IMR-90 (cell line): ENCODE measurements around the gene SMLR1. TPM values are rescaled to one million over a fixed set of nuclear protein-coding genes. Genes with fewer than 3 reads are reported as not detected.

Experiments used
- ATAC-seq: fragments of 200-7000 bp; cut with Tn5 transposase; 2 replicates; pipeline ENCODE4 v1.9.1; 2020; ENCODE audit warnings: low read depth, mild to moderate bottlenecking, moderate library complexity
- BruUV-seq: library from RNA; stranded (reverse); fragments of 400-500 nt; replicated peaks from 2 replicates; lab custom pipeline; 2021; lab: Mats Ljungman, UMichigan
- CTCF ChIA-PET: fragments of 300-600 bp; formaldehyde crosslinking; extraction: SDS; loops from one replicate; lab custom pipeline; 2021; ENCODE audit warnings: antibody characterized with exemption; lab: Yijun Ruan, JAX
- POLR2A ChIA-PET: fragments of 300-600 bp; sonication (Branson Sonifier 250); formaldehyde crosslinking; loops from one replicate; lab custom pipeline; 2022; ENCODE audit warnings: antibody characterized with exemption; ENCODE audit not compliant: unreplicated experiment; lab: Charles Lee
- DNase-seq: peaks from one replicate; pipeline ENCODE4 v3.0.0; 2013
- H2AFZ ChIP-seq: replicated peaks from 2 replicates; pipeline ENCODE3; 2013; ENCODE audit warnings: low read length, mild to moderate bottlenecking; ENCODE audit not compliant: poor library complexity
- H2AK5ac ChIP-seq: 2 replicates; pipeline ENCODE4 v1.6.1; 2013; ENCODE audit warnings: low read depth, low read length, inconsistent platforms
- H2AK9ac ChIP-seq: replicated peaks from 2 replicates; pipeline ENCODE3; 2013; ENCODE audit warnings: mild to moderate bottlenecking, low read depth, low read length, moderate library complexity; ENCODE audit not compliant: poor library complexity
- H2BK120ac ChIP-seq: 2 replicates; pipeline ENCODE4 v1.6.1; 2013; ENCODE audit warnings: low read depth, low read length, inconsistent platforms
- H2BK15ac ChIP-seq: 3 replicates; pipeline ENCODE4 v1.6.1; 2013; ENCODE audit warnings: low read depth, low read length, inconsistent platforms
- H2BK20ac ChIP-seq: 2 replicates; pipeline ENCODE4 v1.6.1; 2013; ENCODE audit warnings: low read depth, mild to moderate bottlenecking, inconsistent platforms, low read length, moderate library complexity
- H2BK5ac ChIP-seq: 2 replicates; pipeline ENCODE4 v1.6.1; 2013; ENCODE audit warnings: mild to moderate bottlenecking, low read depth, low read length, inconsistent platforms; ENCODE audit not compliant: poor library complexity, severe bottlenecking
- H3K14ac ChIP-seq: replicated peaks from 2 replicates; pipeline ENCODE4 v1.6.1; 2013; ENCODE audit warnings: low read depth, low read length, inconsistent platforms
- H3K18ac ChIP-seq: 2 replicates; pipeline ENCODE4 v1.6.1; 2013; ENCODE audit warnings: low read depth, low read length, control low read depth
- H3K23ac ChIP-seq: 2 replicates; pipeline ENCODE4 v1.6.1; 2013; ENCODE audit warnings: low read depth, low read length, inconsistent platforms
- H3K27ac ChIP-seq: 2 replicates; pipeline ENCODE4 v1.5.1; 2013; ENCODE audit warnings: mild to moderate bottlenecking, control low read depth, low read length; ENCODE audit not compliant: insufficient read depth
- H3K27me3 ChIP-seq: 2 replicates; pipeline ENCODE4 v1.6.1; 2013; ENCODE audit warnings: low read length; ENCODE audit not compliant: control insufficient read depth, insufficient read depth
- H3K36me3 ChIP-seq: 2 replicates; pipeline ENCODE4 v1.6.1; 2013; ENCODE audit warnings: low read length, mixed read lengths; ENCODE audit not compliant: control insufficient read depth, insufficient read depth
- H3K4ac ChIP-seq: 2 replicates; pipeline ENCODE4 v1.6.1; 2013; ENCODE audit warnings: low read depth, low read length, inconsistent platforms
- H3K4me1 ChIP-seq: 2 replicates; pipeline ENCODE4 v1.6.1; 2013; ENCODE audit warnings: low read length, mixed read lengths; ENCODE audit not compliant: control insufficient read depth, insufficient read depth
- H3K4me2 ChIP-seq: 2 replicates; pipeline ENCODE4 v1.6.1; 2013; ENCODE audit warnings: low read depth, mild to moderate bottlenecking, control low read depth, low read length, moderate library complexity
- H3K4me3 ChIP-seq: 2 replicates; pipeline ENCODE4 v1.5.1; 2013; ENCODE audit warnings: low read depth, mild to moderate bottlenecking, control low read depth, low read length, moderate library complexity; ENCODE audit not compliant: insufficient read depth
- H3K56ac ChIP-seq: 2 replicates; pipeline ENCODE4 v1.6.1; 2013; ENCODE audit warnings: low read length, inconsistent platforms; ENCODE audit not compliant: insufficient read depth; ENCODE audit errors: extremely low read depth
- H3K79me1 ChIP-seq, 2 experiments: 2 replicates each; pipeline ENCODE4 v1.6.1; 2013; ENCODE audit warnings: low read length in 2 of 2, inconsistent platforms in 1 of 2, low read depth in 1 of 2
- H3K9ac ChIP-seq: 2 replicates; pipeline ENCODE4 v1.6.1; 2013; ENCODE audit warnings: low read depth, low read length, control low read depth
- H3K9me1 ChIP-seq: 2 replicates; pipeline ENCODE4 v1.6.1; 2013; ENCODE audit warnings: low read length, inconsistent platforms; ENCODE audit not compliant: insufficient read depth
- H3K9me3 ChIP-seq: 2 replicates; pipeline ENCODE4 v1.6.1; 2013; ENCODE audit warnings: low read length; ENCODE audit not compliant: control insufficient read depth, insufficient read depth
- H4K20me1 ChIP-seq: 2 replicates; pipeline ENCODE4 v1.6.1; 2013; ENCODE audit warnings: low read length, inconsistent platforms; ENCODE audit not compliant: insufficient read depth
- H4K5ac ChIP-seq: 2 replicates; pipeline ENCODE4 v1.6.1; 2013; ENCODE audit warnings: mild to moderate bottlenecking, low read depth, low read length, control low read depth
- H4K8ac ChIP-seq, 2 experiments: 2 replicates each; pipeline ENCODE4 v1.6.1; 2013; ENCODE audit warnings: low read depth in 2 of 2, low read length in 2 of 2, control low read depth in 1 of 2, inconsistent platforms in 1 of 2
- H4K91ac ChIP-seq: 2 replicates; pipeline ENCODE4 v1.6.1; 2013; ENCODE audit warnings: low read depth, low read length, inconsistent platforms; ENCODE audit not compliant: insufficient read depth
- CEBPB ChIP-seq: IDR thresholded peaks from 2 replicates; pipeline ENCODE4 v1.6.1; 2012; ENCODE audit warnings: low read depth, low read length, improper control_type of control experiment
- CHD1 ChIP-seq: IDR thresholded peaks from 2 replicates; pipeline ENCODE4 v1.6.1; 2012; ENCODE audit warnings: low read depth, low read length, improper control_type of control experiment
- FOS ChIP-seq: fragments of 150-350 bp; IDR thresholded peaks from 2 replicates; pipeline ENCODE4 v1.6.1; 2016; ENCODE audit warnings: low read depth, low read length
- MAFK ChIP-seq: IDR thresholded peaks from 2 replicates; pipeline ENCODE4 v1.6.1; 2012; ENCODE audit warnings: low read depth, low read length, improper control_type of control experiment
- MAZ ChIP-seq: IDR thresholded peaks from 2 replicates; pipeline ENCODE4 v1.6.1; 2012; ENCODE audit warnings: low read depth, mild to moderate bottlenecking, low read length, improper control_type of control experiment, moderate library complexity, borderline replicate concordance
- MXI1 ChIP-seq: IDR thresholded peaks from 2 replicates; pipeline ENCODE4 v1.6.1; 2012; ENCODE audit warnings: low read depth, mild to moderate bottlenecking, low read length, moderate library complexity, borderline replicate concordance
- NFE2L2 ChIP-seq: fragments of 150-350 bp; IDR thresholded peaks from 2 replicates; pipeline ENCODE4 v1.6.1; 2016; ENCODE audit warnings: low read depth, mild to moderate bottlenecking, low read length
- POLR2A ChIP-seq: IDR thresholded peaks from 2 replicates; pipeline ENCODE4 v1.6.1; 2012; ENCODE audit warnings: mild to moderate bottlenecking, low read depth, low read length
- RAD21 ChIP-seq: IDR thresholded peaks from 2 replicates; pipeline ENCODE4 v1.6.1; 2012; ENCODE audit warnings: low read length, improper control_type of control experiment
- RFX5 ChIP-seq: IDR thresholded peaks from 2 replicates; pipeline ENCODE4 v1.8.0; 2012; ENCODE audit warnings: low read depth, mild to moderate bottlenecking, low read length, moderate library complexity
- SMC3 ChIP-seq: fragments of 150-350 bp; IDR thresholded peaks from 2 replicates; pipeline ENCODE4 v1.6.1; 2016; ENCODE audit warnings: low read depth, mild to moderate bottlenecking, antibody characterized with exemption, low read length, moderate library complexity
- WGBS, 2 experiments: methylation state at CpG; one replicate each; pipeline versions ENCODE4 v1.1.5 to v1.1.7; 2013; ENCODE audit warnings: missing lambda C conversion rate in 2 of 2; ENCODE audit not compliant: insufficient read length in 1 of 2; ENCODE audit errors: extremely low coverage in 2 of 2; 5-methylcytosine and 5-hydroxymethylcytosine counted together
- dilution Hi-C: fragments of 300-500 bp; cut with HindIII; formaldehyde crosslinking; loops from one replicate; pipeline ENCODE4 v1.14.3; 2018; ENCODE audit warnings: low sequenced_read_pairs; ENCODE audit not compliant: unreplicated experiment
- in situ Hi-C: fragments of 300-500 bp; cut with MboI; formaldehyde crosslinking; loops from 3 replicates; pipeline ENCODE4 v1.14.3; 2019; ENCODE audit warnings: low sequenced_read_pairs, inconsistent platforms, mixed read lengths
- intact Hi-C: fragments of 100-400 bp; cut with micrococcal nuclease; formaldehyde crosslinking; loops from 2 replicates; pipeline ENCODE4 v1.10.0; 2022
- polyA plus RNA-seq, 3 experiments: library from polyadenylated mRNA; depleted of rRNA; stranded (reverse); fragments of >200 nt; gene quantifications; 2 replicates each; pipeline ENCODE4 v1.2.3, GENCODE V29; 2012; ENCODE audit warnings: low replicate concordance in 1 of 3
- total RNA-seq: library from RNA; depleted of rRNA; stranded (reverse); fragments of >200 nt; gene quantifications from 2 replicates; pipeline ENCODE4 v1.2.3, GENCODE V29; 2012
- TF ChIP-seq, protein P1 (sequence below): conservative IDR thresholded peaks from 2 replicates; pipeline ENCODE4 v1.5.1; 2012; ENCODE audit warnings: mild to moderate bottlenecking, low read depth, low read length, improper control_type of control experiment
- TF ChIP-seq, protein P2 (sequence below): fragments of 150-350 bp; IDR thresholded peaks from 2 replicates; pipeline ENCODE4 v1.6.1; 2017; ENCODE audit warnings: mild to moderate bottlenecking, antibody characterized with exemption, low read length, low read depth
- TF ChIP-seq, protein P3 (sequence below): fragments of 150-350 bp; IDR thresholded peaks from 2 replicates; pipeline ENCODE4 v1.6.1; 2016; ENCODE audit warnings: low read depth, mild to moderate bottlenecking, low read length, moderate library complexity, borderline replicate concordance

SMLR1 gene
- total and polyA plus RNA-seq, 2 of the 4 experiments (the other 2 are of a cell fraction) = not detected

DNA sequence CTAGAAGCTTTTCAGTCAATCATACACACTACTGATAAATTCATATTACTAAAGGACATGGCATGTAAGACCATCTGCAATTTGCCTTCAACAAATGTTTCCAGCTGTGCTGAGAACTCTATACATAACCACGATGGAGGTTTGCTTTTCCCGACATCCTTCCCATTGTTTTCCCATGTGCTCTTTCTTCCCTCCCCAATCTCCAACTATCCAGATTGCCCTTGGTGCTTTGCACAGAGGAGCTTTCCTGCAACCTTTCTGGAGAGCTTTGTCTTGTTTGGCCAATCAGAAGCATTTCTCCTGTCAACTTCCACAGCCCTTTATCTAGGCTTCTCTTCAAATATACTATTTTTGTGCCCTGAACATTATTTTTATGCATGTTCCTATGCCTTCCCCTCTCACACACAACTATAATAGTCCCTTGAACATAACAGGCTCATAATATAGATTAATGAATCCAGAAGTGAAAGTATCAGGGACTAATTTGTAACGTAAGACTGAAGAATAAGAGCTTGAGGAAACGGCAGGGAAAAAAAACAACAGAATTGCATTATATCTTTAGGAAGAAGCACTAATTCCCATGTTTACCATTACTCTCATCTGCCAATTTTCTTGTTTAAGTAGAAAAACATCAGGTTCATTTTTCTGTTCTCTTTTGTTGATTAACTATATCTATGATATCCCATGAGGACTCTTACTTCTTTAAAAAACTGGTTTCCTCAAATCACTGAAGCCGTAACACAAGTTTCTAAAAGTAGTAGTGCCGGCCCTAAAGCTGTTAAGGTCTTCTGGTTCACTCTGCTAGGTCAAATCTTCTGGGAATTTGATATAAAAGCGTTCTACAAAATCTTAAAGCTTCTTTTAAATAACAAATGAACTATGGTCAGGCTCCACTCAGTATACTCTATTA lies 20.1 kb downstream of the SMLR1 start:
- 0 out of 2 replicates have a peak, but pooled peaks cover under 1% of the 10 kb centered on the region for H4K20me1 ChIP-seq
- no peak overlapping the region for H2BK20ac ChIP-seq
- BruUV-seq = no TSS peak
- no peak overlapping the region for H2AK5ac ChIP-seq
- no peak overlapping the region for H2AK9ac ChIP-seq
- peaks cover 9% of the 10 kb centered on the region for H3K9me1 ChIP-seq
- H3K27ac ChIP-seq = no peak overlapping the region
- H3K27me3 ChIP-seq = no peaks in the 10 kb centered on the region
- H3K18ac ChIP-seq = no peak overlapping the region
- no peak overlapping the region for H4K91ac ChIP-seq
- H3K4ac ChIP-seq = no peak overlapping the region
- no peak overlapping the region for H3K56ac ChIP-seq
- DNase-seq (no peak), ATAC-seq (no peak)
- no peak overlapping the region for H4K5ac ChIP-seq
- no peak overlapping the region for H3K23ac ChIP-seq
- 86% methylated on average over 1 of the region's 7 CpGs; no CpG with 5 or more reads in 1 of the 2 experiments for WGBS, 2 experiments
- no peak overlapping the region for H3K4me3 ChIP-seq
- intact Hi-C loops (no loop called here), dilution Hi-C loops (no loop called here), in situ Hi-C loops (loop anchor here (10.0 kb wide), 1 partner anchor 532 kb away; no protein-coding TSS in a partner anchor)
- no peak overlapping the region for H2BK120ac ChIP-seq
- H3K14ac ChIP-seq = no peak overlapping the region
- H2BK15ac ChIP-seq = no peak overlapping the region
- H3K36me3 ChIP-seq = no peaks in the 10 kb centered on the region; the same call in 1 of the 2 replicates
- peaks cover 3 to 11% of the 10 kb centered on the region in 2 experiments; a peak in 2 of 4 replicates for H3K79me1 ChIP-seq
- no peak overlapping the region for H3K4me2 ChIP-seq
- no peak overlapping the region for H2AFZ ChIP-seq
- H3K9ac ChIP-seq = no peak overlapping the region
- no peak overlapping the region for H2BK5ac ChIP-seq
- H3K9me3 ChIP-seq = no peaks in the 10 kb centered on the region
- ChIA-PET POLR2A (no interaction called here), CTCF (interaction anchor here (0.6 to 0.7 kb wide), 3 partner anchors 64 to 104 kb away, joined by 3 to 5 read pairs (median 4); no protein-coding TSS in a partner anchor)
- H4K8ac ChIP-seq = no peak overlapping the region
- peaks cover 5% of the 10 kb centered on the region; the same call in 1 of the 2 replicates for H3K4me1 ChIP-seq
- TF ChIP-seq MAZ (no peak), FOS (no peak), MXI1 (no peak), SMC3 (no peak), CEBPB (no peak), MAFK (no peak), RFX5 (no peak), POLR2A (no peak), RAD21 (no peak), NFE2L2 (no peak), CHD1 (no peak)
- TF ChIP-seq, protein P1, sequence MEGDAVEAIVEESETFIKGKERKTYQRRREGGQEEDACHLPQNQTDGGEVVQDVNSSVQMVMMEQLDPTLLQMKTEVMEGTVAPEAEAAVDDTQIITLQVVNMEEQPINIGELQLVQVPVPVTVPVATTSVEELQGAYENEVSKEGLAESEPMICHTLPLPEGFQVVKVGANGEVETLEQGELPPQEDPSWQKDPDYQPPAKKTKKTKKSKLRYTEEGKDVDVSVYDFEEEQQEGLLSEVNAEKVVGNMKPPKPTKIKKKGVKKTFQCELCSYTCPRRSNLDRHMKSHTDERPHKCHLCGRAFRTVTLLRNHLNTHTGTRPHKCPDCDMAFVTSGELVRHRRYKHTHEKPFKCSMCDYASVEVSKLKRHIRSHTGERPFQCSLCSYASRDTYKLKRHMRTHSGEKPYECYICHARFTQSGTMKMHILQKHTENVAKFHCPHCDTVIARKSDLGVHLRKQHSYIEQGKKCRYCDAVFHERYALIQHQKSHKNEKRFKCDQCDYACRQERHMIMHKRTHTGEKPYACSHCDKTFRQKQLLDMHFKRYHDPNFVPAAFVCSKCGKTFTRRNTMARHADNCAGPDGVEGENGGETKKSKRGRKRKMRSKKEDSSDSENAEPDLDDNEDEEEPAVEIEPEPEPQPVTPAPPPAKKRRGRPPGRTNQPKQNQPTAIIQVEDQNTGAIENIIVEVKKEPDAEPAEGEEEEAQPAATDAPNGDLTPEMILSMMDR = no peak
- TF ChIP-seq, protein P2, sequence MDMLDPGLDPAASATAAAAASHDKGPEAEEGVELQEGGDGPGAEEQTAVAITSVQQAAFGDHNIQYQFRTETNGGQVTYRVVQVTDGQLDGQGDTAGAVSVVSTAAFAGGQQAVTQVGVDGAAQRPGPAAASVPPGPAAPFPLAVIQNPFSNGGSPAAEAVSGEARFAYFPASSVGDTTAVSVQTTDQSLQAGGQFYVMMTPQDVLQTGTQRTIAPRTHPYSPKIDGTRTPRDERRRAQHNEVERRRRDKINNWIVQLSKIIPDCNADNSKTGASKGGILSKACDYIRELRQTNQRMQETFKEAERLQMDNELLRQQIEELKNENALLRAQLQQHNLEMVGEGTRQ = no peak
- TF ChIP-seq, protein P3, sequence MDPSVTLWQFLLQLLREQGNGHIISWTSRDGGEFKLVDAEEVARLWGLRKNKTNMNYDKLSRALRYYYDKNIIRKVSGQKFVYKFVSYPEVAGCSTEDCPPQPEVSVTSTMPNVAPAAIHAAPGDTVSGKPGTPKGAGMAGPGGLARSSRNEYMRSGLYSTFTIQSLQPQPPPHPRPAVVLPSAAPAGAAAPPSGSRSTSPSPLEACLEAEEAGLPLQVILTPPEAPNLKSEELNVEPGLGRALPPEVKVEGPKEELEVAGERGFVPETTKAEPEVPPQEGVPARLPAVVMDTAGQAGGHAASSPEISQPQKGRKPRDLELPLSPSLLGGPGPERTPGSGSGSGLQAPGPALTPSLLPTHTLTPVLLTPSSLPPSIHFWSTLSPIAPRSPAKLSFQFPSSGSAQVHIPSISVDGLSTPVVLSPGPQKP = no peak
